Skeletal muscle tissue (tissue), 5 donors: ENCODE data around the gene OR7A17. TPM values are rescaled to one million over a fixed set of nuclear protein-coding genes. Genes with fewer than 3 reads are reported as not detected.

Experiments
- H3K27ac ChIP-seq: one replicate; pipeline ENCODE4 v1.7.0; 2013; ENCODE audit warnings: mild to moderate bottlenecking, low read depth, low read length, inconsistent platforms
- H3K27me3 ChIP-seq, 3 donors: one replicate each; pipeline ENCODE4 v1.7.0; 2013; ENCODE audit warnings: low read length in 3 of 3; ENCODE audit not compliant: control insufficient read depth in 3 of 3, insufficient read depth in 3 of 3
- H3K36me3 ChIP-seq, 3 donors: one replicate each; pipeline ENCODE4 v1.7.0; 2013; ENCODE audit warnings: low read length in 3 of 3; ENCODE audit not compliant: control insufficient read depth in 3 of 3, insufficient read depth in 3 of 3
- H3K4me1 ChIP-seq, 3 donors: one replicate each; pipeline ENCODE4 v1.7.0; 2013; ENCODE audit warnings: low read length in 3 of 3, mild to moderate bottlenecking in 3 of 3; ENCODE audit not compliant: control insufficient read depth in 3 of 3, insufficient read depth in 3 of 3
- H3K4me3 ChIP-seq, 3 donors: one replicate each; pipeline ENCODE4 v1.7.0; 2013; ENCODE audit warnings: low read length in 3 of 3
- H3K9ac ChIP-seq, 3 donors: one replicate each; pipeline ENCODE4 v1.7.0; 2013; ENCODE audit warnings: low read length in 3 of 3, mild to moderate bottlenecking in 3 of 3, moderate library complexity in 2 of 3, low read depth in 1 of 3
- H3K9me3 ChIP-seq, 3 donors: one replicate each; pipeline ENCODE4 v1.7.0; 2013; ENCODE audit warnings: low read length in 3 of 3; ENCODE audit not compliant: control insufficient read depth in 3 of 3
- small RNA-seq: library from RNA; depleted of rRNA; stranded (forward); fragments of <200 nt; gene quantifications from one replicate; pipeline ENCODE3, GENCODE V24; 2014
- total RNA-seq: library from RNA; depleted of rRNA; stranded (reverse); fragments of >200 nt; gene quantifications from one replicate; pipeline ENCODE4 v1.2.3, GENCODE V29; 2014
- donor health status: Osteomylitis.

The OR7A17 gene
- total RNA-seq, 1 donor from 2014 or later: not detected

- peaks cover 0 to 3% (median 0%) of the 10 kb centered on the region in 3 donors for H3K27me3 ChIP-seq
Observed at GRCh38 chr19:14868497-14868896, 17.4 kb downstream of the OR7A17 start.

DNA sequence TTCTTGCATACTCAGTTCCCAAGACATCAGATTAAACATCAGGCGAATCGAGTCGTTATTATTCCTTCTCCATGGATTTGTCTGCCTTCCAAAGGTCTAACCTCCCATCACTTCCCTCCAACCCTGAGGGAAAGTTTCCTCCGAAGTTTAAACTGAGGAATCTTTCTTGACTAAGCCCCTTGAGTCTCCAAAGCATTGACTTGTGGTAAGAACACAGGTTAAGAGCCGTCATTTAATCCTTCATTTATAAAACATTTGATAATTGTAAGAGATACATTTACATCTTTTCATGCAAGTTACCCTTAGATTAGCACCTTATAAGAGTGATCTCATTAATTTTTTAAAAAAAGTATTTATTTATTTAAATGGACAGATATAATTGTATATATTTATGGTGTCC, 37.1 kb downstream of the OR7A17 start, which contains the start of gene OR7A10:
Gene OR7A10, minus strand, starts transcription at position 101 of the 400 bp plus-strand sequence. CDS start 7,045 bp downstream, outside the sequence.
- H3K27ac ChIP-seq: no peak within 1 kb of the TSS
- H3K4me3 ChIP-seq: no peak within 1 kb of the TSS

More at GRCh38 chr19:14868497-14868896, 17.4 kb downstream of the OR7A17 start:
- no peak overlapping the region for H3K9ac ChIP-seq
- no peak overlapping the region for H3K27ac ChIP-seq
- H3K4me3 ChIP-seq: no peak overlapping the region
- no peaks in the 10 kb centered on the region for H3K4me1 ChIP-seq
- peaks cover 0 to 2% (median 0%) of the 10 kb centered on the region in 3 donors for H3K9me3 ChIP-seq
- H3K36me3 ChIP-seq: no peaks in the 10 kb centered on the region

DNA sequence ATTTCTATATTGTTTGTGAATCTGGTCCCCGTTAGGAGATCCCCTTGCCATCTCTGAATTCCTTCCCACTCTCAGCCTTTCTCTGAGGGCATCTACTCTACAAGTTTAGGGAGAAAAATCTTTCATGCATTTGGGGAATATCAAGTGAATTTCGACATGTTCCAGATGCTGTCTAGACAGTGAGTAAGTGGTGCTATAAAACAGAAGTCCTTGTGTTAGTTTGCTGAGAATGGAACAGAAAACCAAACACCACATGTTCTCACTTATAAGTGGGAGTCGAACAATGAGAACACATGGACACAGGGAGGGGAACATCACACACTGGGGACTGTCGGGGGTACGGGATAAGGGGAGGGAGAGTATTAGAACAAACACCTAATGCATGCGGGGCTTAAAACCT, 42.4 kb downstream of the OR7A17 start:
- H3K9me3 ChIP-seq: no peaks in the 10 kb centered on the region
- H3K4me1 ChIP-seq: no peaks in the 10 kb centered on the region
- no peaks in the 10 kb centered on the region for H3K36me3 ChIP-seq
- H3K27me3 ChIP-seq: peaks cover 0 to 4% (median 0%) of the 10 kb centered on the region in 3 donors
- no peak overlapping the region for H3K9ac ChIP-seq
- H3K27ac ChIP-seq: no peak overlapping the region
- H3K4me3 ChIP-seq: no peak overlapping the region

More for the DNA sequence above, 37.1 kb downstream of the OR7A17 start, which contains the start of gene OR7A10:
- H3K9ac ChIP-seq: no peak within 1 kb of the TSS
- H3K27me3 ChIP-seq: peaks cover 0 to 6% (median 4%) of the 10 kb centered on the region in 3 donors
- H3K9me3 ChIP-seq: peaks cover 0 to 2% (median 2%) of the 10 kb centered on the region in 3 donors
- H3K4me1 ChIP-seq: no peaks in the 10 kb centered on the region
- no peaks in the 10 kb centered on the region for H3K36me3 ChIP-seq

DNA sequence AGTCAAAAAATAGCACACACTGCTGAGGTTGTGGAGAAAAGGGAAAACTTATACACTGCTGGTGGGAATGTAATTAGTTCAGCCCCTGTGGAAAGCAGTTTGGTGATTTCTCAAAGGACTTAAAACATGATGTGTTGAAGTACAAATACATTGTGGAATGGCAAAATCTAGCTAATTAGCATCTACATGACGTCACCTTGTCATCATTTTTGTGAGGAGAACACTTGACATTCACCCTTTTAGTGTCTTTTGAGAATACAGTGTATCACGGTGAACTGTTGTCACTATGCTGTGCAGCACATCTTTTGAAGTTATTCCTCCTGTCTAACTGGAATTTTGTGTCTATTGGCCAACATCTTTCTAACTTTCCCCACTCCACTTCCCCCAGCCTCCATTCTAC, 42.8 kb downstream of the OR7A17 start:
- H3K4me1 ChIP-seq: no peaks in the 10 kb centered on the region
- H3K4me3 ChIP-seq: no peak overlapping the region
- H3K36me3 ChIP-seq: no peaks in the 10 kb centered on the region
- H3K9ac ChIP-seq: no peak overlapping the region
- H3K27ac ChIP-seq: no peak overlapping the region
- peaks cover 0 to 4% (median 0%) of the 10 kb centered on the region in 3 donors for H3K27me3 ChIP-seq
- H3K9me3 ChIP-seq: no peaks in the 10 kb centered on the region

- no peak overlapping the region for H3K9ac ChIP-seq
- H3K27me3 ChIP-seq: peaks cover 0 to 4% (median 0%) of the 10 kb centered on the region in 3 donors
- H3K36me3 ChIP-seq: no peaks in the 10 kb centered on the region
- no peak overlapping the region for H3K27ac ChIP-seq
- no peaks in the 10 kb centered on the region for H3K9me3 ChIP-seq
- no peak overlapping the region for H3K4me3 ChIP-seq
- no peaks in the 10 kb centered on the region for H3K4me1 ChIP-seq
Observed at GRCh38 chr19:14840206-14840605, 45.7 kb downstream of the OR7A17 start.

DNA sequence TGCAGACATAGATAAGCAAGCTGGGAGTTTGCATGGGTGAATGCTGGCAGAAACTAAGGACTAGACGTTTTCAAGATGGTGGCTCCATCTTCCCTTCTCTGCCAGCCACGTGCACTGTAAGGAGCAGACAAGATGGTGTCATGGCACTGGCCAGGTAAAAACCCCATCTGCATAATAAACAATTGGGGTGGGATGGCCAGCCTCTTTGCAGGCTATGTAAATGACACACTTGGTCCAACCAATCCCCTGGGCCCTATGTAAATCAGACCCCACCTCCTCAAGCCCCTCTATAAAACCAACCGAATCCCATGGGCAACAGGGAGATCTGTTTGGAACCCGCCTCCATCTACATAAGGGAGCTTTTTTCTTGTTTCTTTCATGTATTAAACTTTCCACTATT, 48.5 kb downstream of the OR7A17 start:
- H3K27me3 ChIP-seq: no peaks in the 10 kb centered on the region
- H3K9me3 ChIP-seq: no peaks in the 10 kb centered on the region
- H3K27ac ChIP-seq: no peak overlapping the region
- H3K9ac ChIP-seq: no peak overlapping the region
- no peaks in the 10 kb centered on the region for H3K4me1 ChIP-seq
- H3K36me3 ChIP-seq: no peaks in the 10 kb centered on the region
- no peak overlapping the region for H3K4me3 ChIP-seq

DNA sequence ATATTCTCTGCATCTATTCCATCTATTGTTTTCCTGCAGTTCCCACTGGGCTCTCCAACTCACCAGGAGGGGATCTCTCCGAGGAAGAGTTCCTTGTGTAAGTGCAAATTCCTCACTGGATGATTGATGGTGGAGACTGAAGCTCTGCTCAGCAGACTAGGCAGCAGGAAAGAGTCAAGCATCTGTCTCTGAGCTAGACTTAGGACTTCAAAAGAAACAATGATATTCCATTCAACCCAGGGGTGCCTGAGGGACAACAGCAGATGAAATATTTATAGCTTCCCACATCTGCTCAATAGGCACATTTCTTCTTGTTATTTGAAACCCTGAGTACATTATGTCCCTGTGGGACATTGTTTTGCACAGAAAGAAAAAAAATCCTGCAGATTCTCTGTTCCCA, 50.9 kb downstream of the OR7A17 start, which contains the start of the genes OR7A5 and OR7C1:
Gene OR7A5, minus strand, starts transcription at position 175 of the 400 bp plus-strand sequence. CDS start 6,944 bp downstream, outside the sequence.
Gene OR7C1, minus strand, starts transcription at position 175 of the 400 bp plus-strand sequence. CDS start 35,049 bp downstream, outside the sequence.
- H3K36me3 ChIP-seq: no peaks in the 10 kb centered on the region
- no peaks in the 10 kb centered on the region for H3K27me3 ChIP-seq
- H3K27ac ChIP-seq: no peak within 1 kb of the TSS
- no peaks in the 10 kb centered on the region for H3K4me1 ChIP-seq
- H3K9ac ChIP-seq: no peak within 1 kb of the TSS
- no peaks in the 10 kb centered on the region for H3K9me3 ChIP-seq
- no peak within 1 kb of the TSS for H3K4me3 ChIP-seq

- Histone ChIP-seq H3K4me1 (no peaks in the 10 kb centered on the region), H3K9me3 (peaks cover 0 to under 1% (median 0%) of the 10 kb centered on the region in 3 donors), H3K27me3 (no peaks in the 10 kb centered on the region), H3K9ac (no peak overlapping the region), H3K4me3 (no peak overlapping the region), H3K27ac (no peak overlapping the region), H3K36me3 (no peaks in the 10 kb centered on the region)
Observed at GRCh38 chr19:14830702-14831101, 55.2 kb downstream of the OR7A17 start.

Small RNA genes lying within 50 kb of the gene (small RNA-seq; reads per million reads assigned to genes)
- gene OR7A18P: not detected

Other genes with a start within 250 kb of the OR7A17 start
- not detected for gene ADGRE3, start 211.3 kb downstream of the OR7A17 start, total RNA-seq
- 12.0 TPM for gene ZNF333, start 196.1 kb downstream of the OR7A17 start, total RNA-seq
- gene ADGRE2, start 107.6 kb downstream of the OR7A17 start, total RNA-seq: under 0.01 TPM
- not detected for gene OR7A5, start 50.9 kb downstream of the OR7A17 start, total RNA-seq
- gene OR7C1, start 50.9 kb downstream of the OR7A17 start, total RNA-seq: not detected
- not detected for gene OR7A10, start 37.2 kb downstream of the OR7A17 start, total RNA-seq
- not detected for gene OR7C2, start 55.4 kb upstream of the OR7A17 start, total RNA-seq
- gene SLC1A6, start 93.7 kb upstream of the OR7A17 start, total RNA-seq: under 0.01 TPM
- not detected for gene CASP14, start 163.3 kb upstream of the OR7A17 start, total RNA-seq
- gene OR1I1, start 196.1 kb upstream of the OR7A17 start, total RNA-seq: not detected
- 7.3 TPM for gene SYDE1, start 221.3 kb upstream of the OR7A17 start, total RNA-seq